ENCODE results near the gene FRMD1.

FRMD1 gene

GRCh38 chr6:168035661-168036545, 43.1 kb downstream of the FRMD1 start:
- TF ChIP-seq TAF1 (IDR thresholded peaks at IDR 0.05; ENCODE audit: low read depth) (no peak), CEBPB (IDR thresholded peaks at IDR 0.05) (no peak), RAD21 (IDR thresholded peaks at IDR 0.05; ENCODE audit: low read depth) (no peak), NFIC (IDR thresholded peaks at IDR 0.05) (no peak), YY1 (IDR thresholded peaks at IDR 0.05; ENCODE audit: low read depth) (no peak), MAX (IDR thresholded peaks at IDR 0.05) (no peak), TEAD4 (IDR thresholded peaks at IDR 0.05) (no peak), CREB1 (IDR thresholded peaks at IDR 0.05; ENCODE audit: low read depth) (no peak), EGR1 (IDR thresholded peaks at IDR 0.05) (no peak), EP300 (IDR thresholded peaks at IDR 0.05; ENCODE audit: borderline replicate concordance) (no peak), FOXM1 (IDR thresholded peaks at IDR 0.05; ENCODE audit: borderline replicate concordance, low read depth) (no peak)

- TF ChIP-seq MAX (IDR thresholded peaks at IDR 0.05) = peak; percentile 99
- TF ChIP-seq EP300 (IDR thresholded peaks at IDR 0.05; ENCODE audit: borderline replicate concordance) = no peak
- no peak for TF ChIP-seq CREB1 (IDR thresholded peaks at IDR 0.05; ENCODE audit: low read depth)
- no peak for TF ChIP-seq TCF12 (IDR thresholded peaks at IDR 0.05; ENCODE audit: low read depth)
- no peak for TF ChIP-seq USF1 (IDR thresholded peaks at IDR 0.05)
- TF ChIP-seq TAF1 (IDR thresholded peaks at IDR 0.05; ENCODE audit: low read depth) = no peak
- no peak for TF ChIP-seq CEBPB (IDR thresholded peaks at IDR 0.05)
- no peak for TF ChIP-seq YY1 (IDR thresholded peaks at IDR 0.05; ENCODE audit: low read depth)
- peak; percentile 94 for TF ChIP-seq TEAD4 (IDR thresholded peaks at IDR 0.05)
- peak; percentile 69; the same call in 1 of the 2 replicates for TF ChIP-seq ZBTB7A (IDR thresholded peaks at IDR 0.05; ENCODE audit: low read depth)
- TF ChIP-seq EGR1 (IDR thresholded peaks at IDR 0.05) = no peak
- no peak for TF ChIP-seq REST (IDR thresholded peaks at IDR 0.05; ENCODE audit: low read depth)
Measured at GRCh38 chr6:168035098-168035660, 43.8 kb downstream of the FRMD1 start.

- TF ChIP-seq CREB1 (IDR thresholded peaks at IDR 0.05; ENCODE audit: low read depth) (no peak), REST (IDR thresholded peaks at IDR 0.05; ENCODE audit: low read depth) (no peak), ZBTB7A (IDR thresholded peaks at IDR 0.05; ENCODE audit: low read depth) (no peak), TAF1 (IDR thresholded peaks at IDR 0.05; ENCODE audit: low read depth) (no peak), MAX (IDR thresholded peaks at IDR 0.05) (no peak), NFIC (IDR thresholded peaks at IDR 0.05) (no peak), EGR1 (IDR thresholded peaks at IDR 0.05) (no peak), TEAD4 (IDR thresholded peaks at IDR 0.05) (no peak), USF1 (IDR thresholded peaks at IDR 0.05) (no peak)
Measured at GRCh38 chr6:168034537-168034936, 44.5 kb downstream of the FRMD1 start.

GRCh38 chr6:168033791-168034190, 45.2 kb downstream of the FRMD1 start:
- no peak for TF ChIP-seq EGR1 (IDR thresholded peaks at IDR 0.05)
- no peak for TF ChIP-seq TAF1 (IDR thresholded peaks at IDR 0.05; ENCODE audit: low read depth)
- TF ChIP-seq EP300 (IDR thresholded peaks at IDR 0.05; ENCODE audit: borderline replicate concordance) = no peak
- no peak for TF ChIP-seq TCF12 (IDR thresholded peaks at IDR 0.05; ENCODE audit: low read depth)
- TF ChIP-seq YY1 (IDR thresholded peaks at IDR 0.05; ENCODE audit: low read depth) = no peak

- TF ChIP-seq CEBPB (IDR thresholded peaks at IDR 0.05) = no peak
- no peak for TF ChIP-seq YY1 (IDR thresholded peaks at IDR 0.05; ENCODE audit: low read depth)
- TF ChIP-seq REST (IDR thresholded peaks at IDR 0.05; ENCODE audit: low read depth) = no peak
- no peak for TF ChIP-seq MAX (IDR thresholded peaks at IDR 0.05)
- no peak for TF ChIP-seq TCF12 (IDR thresholded peaks at IDR 0.05; ENCODE audit: low read depth)
- no peak for TF ChIP-seq EP300 (IDR thresholded peaks at IDR 0.05; ENCODE audit: borderline replicate concordance)
- TF ChIP-seq TEAD4 (IDR thresholded peaks at IDR 0.05) = no peak
- TF ChIP-seq USF1 (IDR thresholded peaks at IDR 0.05) = no peak
- no peak for TF ChIP-seq RAD21 (IDR thresholded peaks at IDR 0.05; ENCODE audit: low read depth)
- TF ChIP-seq EGR1 (IDR thresholded peaks at IDR 0.05) = no peak
- no peak for TF ChIP-seq NFIC (IDR thresholded peaks at IDR 0.05)
- no peak for TF ChIP-seq ZBTB7A (IDR thresholded peaks at IDR 0.05; ENCODE audit: low read depth)
- TF ChIP-seq TAF1 (IDR thresholded peaks at IDR 0.05; ENCODE audit: low read depth) = no peak
- TF ChIP-seq FOXM1 (IDR thresholded peaks at IDR 0.05; ENCODE audit: borderline replicate concordance, low read depth) = no peak
- no peak for TF ChIP-seq CREB1 (IDR thresholded peaks at IDR 0.05; ENCODE audit: low read depth)
Measured at GRCh38 chr6:168032005-168032760, 46.8 kb downstream of the FRMD1 start.

Measured in Ishikawa (cell line).